ENCODE results near the gene FAM124B.

FAM124B gene

DNA sequence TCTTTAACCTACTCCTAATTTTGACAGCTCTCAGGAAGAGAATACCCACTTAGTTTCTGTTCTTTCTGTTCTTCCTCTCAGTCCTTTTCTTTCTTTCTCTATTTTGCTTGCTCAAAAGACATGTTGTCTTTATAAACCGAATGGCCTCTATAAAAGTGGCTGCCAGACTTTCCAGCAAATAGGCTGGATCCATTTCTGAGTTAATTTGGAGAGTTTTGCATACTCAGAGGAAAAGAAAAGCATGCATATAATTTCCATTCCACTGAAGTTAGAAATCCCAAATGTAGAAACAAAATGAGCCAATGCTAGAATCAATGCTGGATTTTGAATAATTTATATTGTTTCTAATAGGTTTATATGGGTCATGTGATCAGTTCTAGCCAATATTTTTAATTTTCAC, 65.9 kb downstream of the FAM124B start:
- DNase-seq (ENCODE audit: low read depth): no peak

GRCh38 chr2:224334726-224335125, 67.2 kb downstream of the FAM124B start:
- DNase-seq (ENCODE audit: low read depth): no peak

DNA sequence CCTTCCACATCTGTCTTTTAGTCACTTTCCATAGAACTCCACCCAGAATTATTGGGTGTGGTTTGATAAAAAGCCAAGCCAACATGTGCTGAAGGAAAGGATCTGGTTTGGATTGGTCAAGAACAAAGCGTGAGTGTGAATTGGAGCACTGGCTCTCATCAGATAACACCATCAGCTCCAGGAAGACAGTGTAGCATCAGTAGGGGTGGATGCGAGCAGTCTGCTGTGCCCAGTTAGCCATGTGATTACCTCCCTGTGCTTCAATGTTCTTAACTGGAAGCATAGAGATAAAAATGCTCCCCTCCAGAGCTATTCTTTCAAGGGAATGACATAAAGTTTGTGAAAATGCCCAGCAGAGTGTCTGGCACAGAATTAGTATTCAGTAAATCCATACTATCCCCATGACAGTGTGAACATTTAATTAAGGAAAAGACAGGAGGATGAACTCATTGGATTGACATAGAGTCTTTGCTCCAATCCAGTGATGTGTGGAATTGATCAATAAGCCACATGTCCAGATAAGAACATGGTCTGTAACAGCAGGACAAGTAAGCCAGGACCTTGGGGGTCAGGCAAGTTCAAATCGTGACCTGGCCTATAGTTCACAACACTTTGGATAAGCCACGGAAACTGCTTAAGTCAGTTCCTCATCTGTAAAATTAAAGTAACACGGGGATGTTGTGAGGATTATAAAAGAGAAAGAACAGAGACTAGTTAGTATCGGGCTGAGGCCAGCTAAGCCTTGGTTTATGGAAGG, 68.0 kb downstream of the FAM124B start:
- no peak for DNase-seq (ENCODE audit: low read depth)

DNA sequence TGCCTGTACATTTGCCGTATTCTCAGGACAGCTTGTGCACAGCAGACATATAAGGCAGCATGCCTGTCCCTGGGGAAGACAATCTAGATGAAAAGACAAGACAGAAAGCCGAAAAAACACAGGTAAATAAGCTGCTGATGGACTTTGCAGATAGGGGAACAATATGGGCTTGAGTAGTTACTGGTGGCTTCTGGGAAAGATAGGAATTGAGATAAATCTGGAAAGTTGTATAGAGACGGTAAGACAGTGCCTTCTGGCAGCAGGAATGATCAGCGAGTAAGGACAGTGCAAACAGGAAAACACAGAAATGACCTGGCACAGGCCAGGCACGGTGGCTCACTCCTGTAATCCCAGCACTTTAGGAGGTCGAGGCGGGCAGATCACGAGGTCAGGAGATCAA, 70.2 kb downstream of the FAM124B start:
- DNase-seq (ENCODE audit: low read depth): no peak

DNA sequence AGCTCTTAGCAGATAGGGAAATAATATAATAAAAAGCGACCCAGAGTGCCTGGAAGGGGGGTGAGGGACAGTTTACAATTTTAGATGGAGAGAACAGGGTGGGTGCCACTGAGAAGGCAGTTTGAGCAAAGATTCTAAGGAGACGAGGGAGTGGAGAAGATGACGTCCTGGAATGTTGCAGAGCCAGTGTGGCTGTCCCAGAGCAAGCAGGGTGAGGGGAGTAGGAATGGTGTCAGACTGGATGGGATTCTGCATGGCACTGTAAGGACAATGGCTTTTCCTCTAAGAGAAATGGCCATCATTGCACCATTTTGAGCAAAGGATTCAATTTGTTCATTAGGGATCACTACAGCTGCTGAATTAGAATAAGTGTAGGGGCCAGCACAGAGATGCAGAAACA, 73.1 kb downstream of the FAM124B start:
- no peak for DNase-seq (ENCODE audit: low read depth)

Data from stimulated activated CD8-positive, alpha-beta memory T cell treated with anti-CD3 and anti-CD28 coated beads, Interleukin-4, amount 100 ng/mL, for 24 hours (primary cell).